Measurements from ENCODE around the gene ADAMTSL1. TPM values are rescaled to one million over a fixed set of nuclear protein-coding genes. Genes with fewer than 3 reads are reported as not detected.

The ADAMTSL1 gene
- total and polyA plus RNA-seq, 2 experiments from 2014 or later: 2.3 to 5.0 TPM

GRCh38 chr9:18911714-18912342, 437.9 kb downstream of the ADAMTSL1 start:
- Histone ChIP-seq H3K79me2 (replicated peaks; ENCODE audit: insufficient read depth) (no peaks in the 10 kb centered on the region), H3F3A (replicated peaks; ENCODE audit: low read depth) (no peaks in the 10 kb centered on the region), H3K9me2 (ENCODE audit: insufficient read depth) (peaks cover 20% of the 10 kb centered on the region), H4K20me1 (replicated peaks; ENCODE audit: insufficient read depth) (no peaks in the 10 kb centered on the region), H3K4me3 (no peak overlapping the region), H3K4me1 (ENCODE audit: insufficient read depth) (peaks cover 17% of the 10 kb centered on the region), H2AFZ (0 out of 2 replicates have a peak overlapping the region, but pooled peaks have one; percentile 1), H3K27ac (ENCODE audit: low read depth) (no peak overlapping the region), H3K36me3 (ENCODE audit: insufficient read depth) (no peaks in the 10 kb centered on the region), H3K4me2 (no peak overlapping the region), H3K27me3 (ENCODE audit: insufficient read depth) (no peaks in the 10 kb centered on the region)
- peak; percentile 50 for DNase-seq (ENCODE audit: low spot score)
- H3K27ac Mint-ChIP-seq: no peak overlapping the region
- no peaks in the 10 kb centered on the region for H3K9me3 Mint-ChIP-seq
- H3K4me3 Mint-ChIP-seq: no peak overlapping the region
- peaks cover 7% of the 10 kb centered on the region for H3K27me3 Mint-ChIP-seq (ENCODE audit: insufficient read depth, low read depth, poor library complexity)
- ATAC-seq: peak; percentile 75
- H3K4me1 Mint-ChIP-seq: peaks cover 28% of the 10 kb centered on the region
- H3K36me3 Mint-ChIP-seq (ENCODE audit: low read depth): no peaks in the 10 kb centered on the region
- TF ChIP-seq EZH2phosphoT487 (IDR thresholded peaks at IDR 0.05; ENCODE audit: unreplicated experiment): no peak

DNA sequence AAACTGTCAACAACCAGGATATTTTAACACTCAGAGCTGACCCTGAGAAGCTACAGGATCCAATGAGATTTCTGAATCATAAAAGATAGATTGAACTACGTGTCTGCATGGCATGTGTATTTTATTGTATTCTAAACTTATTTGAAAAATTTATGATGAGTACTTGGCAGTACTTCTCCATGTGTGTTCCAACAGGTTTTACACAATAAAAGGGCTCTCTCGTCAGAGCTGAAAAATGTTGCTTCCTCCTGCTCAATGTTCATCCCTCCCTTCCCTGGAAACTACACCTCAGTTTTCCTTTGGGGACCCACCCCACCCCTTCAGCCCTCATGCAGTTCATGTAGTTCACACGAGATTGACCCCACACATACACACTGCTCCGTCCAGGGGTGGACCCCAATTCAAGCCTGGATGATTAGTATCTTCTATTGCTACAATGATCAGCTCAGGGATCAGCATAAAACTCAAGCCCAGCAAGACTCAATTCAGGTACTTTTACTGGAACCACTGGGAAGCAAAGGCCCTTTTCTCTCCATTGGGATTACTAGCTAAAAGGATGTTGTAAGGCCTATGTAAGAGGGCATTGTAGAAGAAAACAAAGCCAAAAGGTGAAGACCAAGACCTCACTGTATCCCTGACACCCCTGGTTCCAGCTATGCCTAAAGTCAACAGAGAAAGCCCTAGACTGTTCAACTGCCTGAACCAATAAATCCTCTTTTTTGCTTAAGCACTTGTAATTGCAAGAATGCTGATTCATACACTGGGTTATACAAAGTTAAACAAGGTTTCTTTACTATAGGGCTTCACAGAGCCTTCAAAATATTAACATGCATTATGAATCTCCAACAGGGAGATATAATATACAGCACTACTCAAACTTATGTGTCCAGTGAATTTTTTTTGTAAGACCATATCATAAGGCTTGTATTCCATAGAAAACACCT, 446.5 kb downstream of the ADAMTSL1 start:
- no peaks in the 10 kb centered on the region for H3K27me3 ChIP-seq (ENCODE audit: insufficient read depth)
- H3K36me3 ChIP-seq (ENCODE audit: insufficient read depth): no peaks in the 10 kb centered on the region
- no peaks in the 10 kb centered on the region for H3K4me1 ChIP-seq (ENCODE audit: insufficient read depth)
- Mint-ChIP-seq H3K36me3 (ENCODE audit: low read depth) (no peaks in the 10 kb centered on the region), H3K27ac (peak overlapping the region; percentile 6; the same call in 1 of the 2 replicates), H3K27me3 (ENCODE audit: insufficient read depth, low read depth, poor library complexity) (peaks cover 6% of the 10 kb centered on the region), H3K4me3 (no peak overlapping the region), H3K4me1 (0 out of 3 replicates have a peak, but pooled peaks cover 3% of the 10 kb centered on the region), H3K9me3 (no peaks in the 10 kb centered on the region; the same call in 2 of the 3 replicates)
- peaks cover 6% of the 10 kb centered on the region for H3K9me2 ChIP-seq (ENCODE audit: insufficient read depth)
- no peak overlapping the region for H3K4me2 ChIP-seq
- no peak overlapping the region for H2AFZ ChIP-seq
- DNase-seq (ENCODE audit: low spot score): no peak
- no peak for ATAC-seq
- no peaks in the 10 kb centered on the region for H3F3A ChIP-seq (replicated peaks; ENCODE audit: low read depth)
- H3K79me2 ChIP-seq (replicated peaks; ENCODE audit: insufficient read depth): no peaks in the 10 kb centered on the region
- H3K27ac ChIP-seq (ENCODE audit: low read depth): no peak overlapping the region
- no peaks in the 10 kb centered on the region for H4K20me1 ChIP-seq (replicated peaks; ENCODE audit: insufficient read depth)
- no peak overlapping the region for H3K4me3 ChIP-seq
- TF ChIP-seq, protein P1, sequence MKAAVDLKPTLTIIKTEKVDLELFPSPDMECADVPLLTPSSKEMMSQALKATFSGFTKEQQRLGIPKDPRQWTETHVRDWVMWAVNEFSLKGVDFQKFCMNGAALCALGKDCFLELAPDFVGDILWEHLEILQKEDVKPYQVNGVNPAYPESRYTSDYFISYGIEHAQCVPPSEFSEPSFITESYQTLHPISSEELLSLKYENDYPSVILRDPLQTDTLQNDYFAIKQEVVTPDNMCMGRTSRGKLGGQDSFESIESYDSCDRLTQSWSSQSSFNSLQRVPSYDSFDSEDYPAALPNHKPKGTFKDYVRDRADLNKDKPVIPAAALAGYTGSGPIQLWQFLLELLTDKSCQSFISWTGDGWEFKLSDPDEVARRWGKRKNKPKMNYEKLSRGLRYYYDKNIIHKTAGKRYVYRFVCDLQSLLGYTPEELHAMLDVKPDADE (IDR thresholded peaks at IDR 0.05): no peak
- TF ChIP-seq STAT1 (IDR thresholded peaks at IDR 0.05; ENCODE audit: unreplicated experiment): no peak
- TF ChIP-seq CTCF (conservative IDR thresholded peaks at IDR 0.05; ENCODE audit: low read depth in 2 of 2): no peak
- TF ChIP-seq ZNF331 (CRISPR knock-in tag; IDR thresholded peaks at IDR 0.05; ENCODE audit: low read depth): no peak
- no peak for TF ChIP-seq ZNF114 (CRISPR knock-in tag; IDR thresholded peaks at IDR 0.05)
- no peak for TF ChIP-seq NANOG (IDR thresholded peaks at IDR 0.05; ENCODE audit: borderline replicate concordance)
- no peak for TF ChIP-seq POLR2AphosphoS5 (IDR thresholded peaks at IDR 0.05; ENCODE audit: low read depth)
- no peak for TF ChIP-seq EZH2 (IDR thresholded peaks at IDR 0.05; ENCODE audit: low read depth, unreplicated experiment)
- no peak for TF ChIP-seq CREB1 (CRISPR knock-in tag; IDR thresholded peaks at IDR 0.05; ENCODE audit: low read depth)
- no peak for TF ChIP-seq EZH2phosphoT487 (IDR thresholded peaks at IDR 0.05; ENCODE audit: unreplicated experiment)
- TF ChIP-seq JUNB (IDR thresholded peaks at IDR 0.05; ENCODE audit: unreplicated experiment): no peak
- TF ChIP-seq REST (IDR thresholded peaks at IDR 0.05; ENCODE audit: unreplicated experiment): no peak
